ENCODE measurements around the gene STXBP6.

DNA sequence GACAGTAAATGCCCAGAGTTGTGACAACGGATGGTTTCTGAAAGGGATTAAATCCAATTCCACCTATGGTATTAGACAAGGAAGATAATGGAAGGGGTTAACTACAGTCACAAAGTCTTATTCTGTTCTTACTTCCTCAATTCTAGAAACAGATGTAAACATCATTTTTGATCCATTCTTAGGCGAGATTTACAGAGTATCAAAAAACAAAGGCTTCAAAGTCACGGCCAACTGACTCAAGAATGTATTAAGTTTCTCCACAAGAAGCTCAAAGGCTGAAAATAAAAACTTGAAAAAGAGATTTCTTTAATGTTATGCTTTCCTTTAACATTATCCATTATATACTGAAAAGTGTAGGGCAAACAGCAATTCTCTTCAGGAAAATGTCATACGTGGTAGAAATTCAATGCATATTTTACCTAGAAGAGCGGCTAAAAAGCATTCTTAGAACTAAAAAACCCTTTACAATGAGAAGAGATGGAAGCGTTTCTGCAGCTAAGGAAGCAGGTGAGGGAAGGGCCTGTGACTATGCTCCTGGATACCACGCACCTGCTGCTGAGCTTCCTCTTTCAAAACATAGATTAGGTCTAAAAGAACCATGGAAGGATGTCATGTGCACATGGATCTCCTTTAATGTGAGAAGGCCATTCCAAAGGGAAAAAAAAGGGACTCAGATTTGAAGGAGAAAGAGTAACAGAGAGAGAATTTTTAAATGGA, 185.8 kb downstream of the STXBP6 start:
- TF ChIP-seq, protein P1, sequence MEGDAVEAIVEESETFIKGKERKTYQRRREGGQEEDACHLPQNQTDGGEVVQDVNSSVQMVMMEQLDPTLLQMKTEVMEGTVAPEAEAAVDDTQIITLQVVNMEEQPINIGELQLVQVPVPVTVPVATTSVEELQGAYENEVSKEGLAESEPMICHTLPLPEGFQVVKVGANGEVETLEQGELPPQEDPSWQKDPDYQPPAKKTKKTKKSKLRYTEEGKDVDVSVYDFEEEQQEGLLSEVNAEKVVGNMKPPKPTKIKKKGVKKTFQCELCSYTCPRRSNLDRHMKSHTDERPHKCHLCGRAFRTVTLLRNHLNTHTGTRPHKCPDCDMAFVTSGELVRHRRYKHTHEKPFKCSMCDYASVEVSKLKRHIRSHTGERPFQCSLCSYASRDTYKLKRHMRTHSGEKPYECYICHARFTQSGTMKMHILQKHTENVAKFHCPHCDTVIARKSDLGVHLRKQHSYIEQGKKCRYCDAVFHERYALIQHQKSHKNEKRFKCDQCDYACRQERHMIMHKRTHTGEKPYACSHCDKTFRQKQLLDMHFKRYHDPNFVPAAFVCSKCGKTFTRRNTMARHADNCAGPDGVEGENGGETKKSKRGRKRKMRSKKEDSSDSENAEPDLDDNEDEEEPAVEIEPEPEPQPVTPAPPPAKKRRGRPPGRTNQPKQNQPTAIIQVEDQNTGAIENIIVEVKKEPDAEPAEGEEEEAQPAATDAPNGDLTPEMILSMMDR (IDR thresholded peaks at IDR 0.05; ENCODE audit: poor library complexity, severe bottlenecking) = no peak
- TF ChIP-seq EZH2 (IDR thresholded peaks at IDR 0.05; ENCODE audit: borderline replicate concordance, insufficient read depth, low read length, poor library complexity, severe bottlenecking) (no peak), POLR2AphosphoS5 (IDR thresholded peaks at IDR 0.05) (no peak), TAF1 (IDR thresholded peaks at IDR 0.05; ENCODE audit: low read depth) (no peak), EP300 (conservative IDR thresholded peaks at IDR 0.05; ENCODE audit: poor library complexity, severe bottlenecking) (no peak)
- TF ChIP-seq, protein P2, sequence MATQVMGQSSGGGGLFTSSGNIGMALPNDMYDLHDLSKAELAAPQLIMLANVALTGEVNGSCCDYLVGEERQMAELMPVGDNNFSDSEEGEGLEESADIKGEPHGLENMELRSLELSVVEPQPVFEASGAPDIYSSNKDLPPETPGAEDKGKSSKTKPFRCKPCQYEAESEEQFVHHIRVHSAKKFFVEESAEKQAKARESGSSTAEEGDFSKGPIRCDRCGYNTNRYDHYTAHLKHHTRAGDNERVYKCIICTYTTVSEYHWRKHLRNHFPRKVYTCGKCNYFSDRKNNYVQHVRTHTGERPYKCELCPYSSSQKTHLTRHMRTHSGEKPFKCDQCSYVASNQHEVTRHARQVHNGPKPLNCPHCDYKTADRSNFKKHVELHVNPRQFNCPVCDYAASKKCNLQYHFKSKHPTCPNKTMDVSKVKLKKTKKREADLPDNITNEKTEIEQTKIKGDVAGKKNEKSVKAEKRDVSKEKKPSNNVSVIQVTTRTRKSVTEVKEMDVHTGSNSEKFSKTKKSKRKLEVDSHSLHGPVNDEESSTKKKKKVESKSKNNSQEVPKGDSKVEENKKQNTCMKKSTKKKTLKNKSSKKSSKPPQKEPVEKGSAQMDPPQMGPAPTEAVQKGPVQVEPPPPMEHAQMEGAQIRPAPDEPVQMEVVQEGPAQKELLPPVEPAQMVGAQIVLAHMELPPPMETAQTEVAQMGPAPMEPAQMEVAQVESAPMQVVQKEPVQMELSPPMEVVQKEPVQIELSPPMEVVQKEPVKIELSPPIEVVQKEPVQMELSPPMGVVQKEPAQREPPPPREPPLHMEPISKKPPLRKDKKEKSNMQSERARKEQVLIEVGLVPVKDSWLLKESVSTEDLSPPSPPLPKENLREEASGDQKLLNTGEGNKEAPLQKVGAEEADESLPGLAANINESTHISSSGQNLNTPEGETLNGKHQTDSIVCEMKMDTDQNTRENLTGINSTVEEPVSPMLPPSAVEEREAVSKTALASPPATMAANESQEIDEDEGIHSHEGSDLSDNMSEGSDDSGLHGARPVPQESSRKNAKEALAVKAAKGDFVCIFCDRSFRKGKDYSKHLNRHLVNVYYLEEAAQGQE (IDR thresholded peaks at IDR 0.05; ENCODE audit: borderline replicate concordance) = no peak

Data from neural cell (in vitro differentiated cells).